ENCODE data around the gene FKBP15. TPM values are rescaled to one million over a fixed set of nuclear protein-coding genes. Genes with fewer than 3 reads are reported as not detected.
A peak's percentile ranks its signal among the peaks of the same experiment; 100 is the strongest.

FKBP15 gene
- total and polyA plus RNA-seq, 2 of the 13 experiments (the other 11 are each of a cell fraction or from before 2014, with no cell fraction given), result 12.3 to 18.6 TPM

DNA sequence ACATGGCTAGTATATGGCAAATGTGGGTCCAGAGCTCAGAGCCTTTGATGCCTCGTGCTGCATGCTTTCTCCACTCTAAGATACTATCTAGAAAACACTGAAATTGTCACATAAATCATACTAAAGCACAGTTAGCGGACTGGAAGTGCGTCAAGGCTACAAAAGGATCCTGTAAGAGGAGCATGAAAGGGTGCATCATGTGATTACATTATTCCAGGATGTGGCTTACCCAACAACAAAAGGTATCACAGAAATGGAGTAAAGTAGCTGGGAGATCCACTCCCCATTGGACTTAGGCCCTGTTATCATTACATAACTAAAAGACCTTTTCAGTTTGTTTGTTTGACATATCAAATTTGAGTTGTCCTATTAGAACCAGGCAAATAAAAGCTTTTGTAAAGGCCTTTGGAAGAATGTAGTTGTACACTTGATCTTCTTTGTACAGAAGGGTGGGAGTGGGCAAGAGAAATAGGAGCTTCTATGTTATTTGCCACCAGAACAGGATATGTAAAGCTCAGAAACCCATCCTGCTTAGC, 7.1 kb upstream of the FKBP15 start (continued):
- TF ChIP-seq ZNF609 (CRISPR knock-in tag; IDR thresholded peaks at IDR 0.05; ENCODE audit: borderline replicate concordance) (peak; percentile 71; the same call in 1 of the 2 replicates), DMAP1 (CRISPR knock-in tag; IDR thresholded peaks at IDR 0.05) (peak; percentile 45), FOXP1 (IDR thresholded peaks at IDR 0.05) (no peak), FOXP1 (CRISPR knock-in tag; IDR thresholded peaks at IDR 0.05) (peak; percentile 50; the same call in 1 of the 2 replicates), ETV5 (CRISPR knock-in tag; IDR thresholded peaks at IDR 0.05; ENCODE audit: borderline replicate concordance) (peak; percentile 56; the same call in 1 of the 2 replicates), ZGPAT (CRISPR knock-in tag; IDR thresholded peaks at IDR 0.05) (peak; percentile 71), PAXIP1 (CRISPR knock-in tag; conservative IDR thresholded peaks at IDR 0.05) (peak; percentile 87), ISL2 (CRISPR knock-in tag; IDR thresholded peaks at IDR 0.05) (peak; percentile 65; the same call in 1 of the 2 replicates), RXRB (CRISPR knock-in tag; IDR thresholded peaks at IDR 0.05; ENCODE audit: borderline replicate concordance) (peak; percentile 54; the same call in 1 of the 2 replicates), ATF2 (CRISPR knock-in tag; IDR thresholded peaks at IDR 0.05) (peak; percentile 20; the same call in 1 of the 2 replicates), SAP130 (CRISPR knock-in tag; IDR thresholded peaks at IDR 0.05; ENCODE audit: low read depth) (peak; percentile 88), NFIC (IDR thresholded peaks at IDR 0.05; ENCODE audit: low read length) (peak; percentile 36; the same call in 1 of the 2 replicates), ZNF281 (CRISPR knock-in tag; IDR thresholded peaks at IDR 0.05; ENCODE audit: borderline replicate concordance) (peak; percentile 11; the same call in 1 of the 2 replicates)

All from HepG2 (cell line).